Measurements from ENCODE around the gene AKAP6.

The AKAP6 gene

DNA sequence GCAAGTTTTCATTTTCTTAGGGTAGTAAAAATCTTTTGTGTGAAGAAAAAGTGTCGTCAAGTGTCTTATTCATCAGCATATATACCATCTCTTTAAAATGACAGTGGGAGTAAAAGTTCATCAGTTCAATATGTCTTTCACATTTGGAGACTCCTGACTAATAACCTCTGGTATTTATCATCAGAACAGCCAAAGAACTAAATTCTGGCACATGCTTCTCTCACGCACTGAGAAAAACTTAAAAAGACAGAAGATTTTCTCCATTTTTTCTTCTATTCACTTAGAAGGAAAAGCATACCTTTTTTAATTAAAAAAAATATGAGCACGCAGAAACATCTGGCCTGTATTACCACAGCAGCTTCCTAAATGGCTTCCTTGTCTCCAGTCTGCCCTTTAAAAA, 265.7 kb downstream of the AKAP6 start:
- DNase-seq: no peak

DNA sequence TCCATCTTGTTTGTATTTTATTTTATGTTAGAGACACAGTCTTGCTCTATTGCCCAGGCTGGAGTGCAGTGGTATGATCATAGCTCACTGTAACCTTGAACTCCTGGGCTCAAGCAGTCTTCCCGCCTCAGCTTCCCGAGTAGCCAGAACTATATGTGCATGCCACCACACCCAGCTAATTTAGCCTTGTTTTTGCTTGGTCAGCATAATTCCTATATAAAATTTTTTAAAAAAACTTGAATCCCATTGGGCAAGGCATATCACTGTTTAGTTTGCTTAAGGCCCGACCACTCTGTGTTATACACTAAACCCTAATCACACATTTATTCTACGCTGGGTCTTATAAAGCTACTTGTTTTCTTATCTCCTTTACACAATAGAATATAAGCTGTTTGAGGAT, 266.4 kb downstream of the AKAP6 start:
- no peak for DNase-seq

DNA sequence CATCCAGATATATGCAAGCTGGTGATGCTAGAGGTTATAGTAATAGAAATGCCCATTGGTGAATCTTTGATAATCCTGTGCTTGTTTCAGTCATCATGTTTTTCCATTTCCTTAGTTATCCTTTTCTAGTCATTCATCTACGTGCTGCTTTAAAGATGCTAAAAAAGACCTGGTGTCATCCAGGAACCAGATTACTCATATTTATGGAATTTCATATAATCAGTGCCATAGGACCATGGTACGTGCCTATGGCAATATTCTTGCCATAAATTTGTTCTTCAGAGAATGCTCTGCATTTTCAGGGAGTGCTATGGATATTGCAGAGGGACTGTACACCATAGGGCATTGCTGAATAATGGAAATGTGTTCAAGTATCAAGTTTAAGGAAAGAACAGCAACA, 267.3 kb downstream of the AKAP6 start:
- no peak for DNase-seq

DNA sequence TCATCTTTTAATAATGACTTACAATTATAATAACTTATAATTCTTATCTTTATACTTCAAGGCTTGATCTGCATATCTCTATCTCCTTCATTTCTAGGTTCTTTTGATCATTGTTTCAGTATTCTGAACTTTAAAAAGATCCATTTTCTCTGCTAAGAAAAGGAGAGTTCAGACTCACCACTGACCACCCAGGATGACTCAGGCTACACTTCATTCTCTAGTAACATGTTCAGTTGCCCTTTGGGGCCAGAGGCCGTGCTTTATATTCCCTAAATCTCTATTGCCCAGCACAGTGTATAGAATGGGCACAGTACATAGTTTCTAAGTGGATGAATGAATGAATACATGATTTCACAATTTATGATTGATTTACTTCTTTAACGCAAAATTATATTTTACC, 268.7 kb downstream of the AKAP6 start:
- DNase-seq: no peak

DNA sequence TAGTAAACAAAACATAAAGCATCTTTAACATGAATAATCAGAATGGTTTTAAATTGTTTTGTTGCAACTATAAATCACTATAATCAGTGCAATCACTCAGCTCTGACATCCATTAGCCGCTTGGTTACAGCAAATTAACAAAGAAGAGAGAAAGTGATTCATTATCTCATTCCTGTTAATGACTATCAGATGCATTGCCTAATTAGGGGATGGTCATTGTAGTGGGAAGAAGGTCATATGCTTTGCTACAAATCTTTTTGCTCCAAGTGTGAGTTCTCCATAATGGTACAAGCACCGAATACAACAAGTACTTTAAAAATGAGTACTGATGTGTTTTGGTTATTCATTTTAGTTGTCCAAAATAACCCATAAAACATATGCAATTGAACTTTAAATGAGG, 272.0 kb downstream of the AKAP6 start:
- DNase-seq: no peak

DNA sequence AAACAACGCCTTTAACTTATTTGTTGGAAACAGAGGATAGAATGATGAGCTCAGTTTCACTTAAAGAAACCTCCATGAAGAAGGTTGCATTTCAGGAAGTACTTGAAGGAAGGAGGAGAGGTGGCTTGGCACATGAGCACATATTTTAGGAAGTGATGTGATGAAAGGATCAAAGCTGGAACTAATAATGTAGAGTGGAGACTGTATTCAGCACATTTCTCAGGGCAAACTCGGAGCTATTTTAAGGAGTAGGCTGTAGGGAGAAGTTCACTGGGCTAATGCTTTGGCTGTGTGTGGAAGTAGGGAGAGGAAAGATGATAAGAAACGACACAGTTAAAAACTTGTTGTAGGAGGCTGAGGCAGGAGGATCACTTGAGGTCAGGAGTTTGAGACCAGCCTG, 272.8 kb downstream of the AKAP6 start:
- DNase-seq: no peak

DNA sequence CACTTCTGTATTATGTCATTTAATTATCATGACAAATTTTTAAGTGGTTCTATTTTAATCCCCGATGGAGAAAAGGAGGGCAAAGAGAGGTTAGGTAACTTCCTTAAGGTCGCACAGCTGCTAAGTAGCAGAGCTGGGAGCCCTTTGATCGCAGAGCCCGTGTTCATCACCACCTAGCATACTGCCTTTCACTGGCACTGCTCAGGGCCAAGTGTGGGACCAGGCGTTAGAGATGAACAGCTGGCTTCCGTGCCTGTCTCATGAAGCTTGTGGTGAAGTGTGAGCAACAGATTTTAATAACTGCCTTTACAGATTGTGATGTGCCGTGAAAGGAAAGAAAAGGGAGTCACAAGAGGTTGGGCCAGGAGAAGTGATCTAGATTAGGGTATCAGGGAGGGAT, 273.6 kb downstream of the AKAP6 start:
- DNase-seq: no peak

DNA sequence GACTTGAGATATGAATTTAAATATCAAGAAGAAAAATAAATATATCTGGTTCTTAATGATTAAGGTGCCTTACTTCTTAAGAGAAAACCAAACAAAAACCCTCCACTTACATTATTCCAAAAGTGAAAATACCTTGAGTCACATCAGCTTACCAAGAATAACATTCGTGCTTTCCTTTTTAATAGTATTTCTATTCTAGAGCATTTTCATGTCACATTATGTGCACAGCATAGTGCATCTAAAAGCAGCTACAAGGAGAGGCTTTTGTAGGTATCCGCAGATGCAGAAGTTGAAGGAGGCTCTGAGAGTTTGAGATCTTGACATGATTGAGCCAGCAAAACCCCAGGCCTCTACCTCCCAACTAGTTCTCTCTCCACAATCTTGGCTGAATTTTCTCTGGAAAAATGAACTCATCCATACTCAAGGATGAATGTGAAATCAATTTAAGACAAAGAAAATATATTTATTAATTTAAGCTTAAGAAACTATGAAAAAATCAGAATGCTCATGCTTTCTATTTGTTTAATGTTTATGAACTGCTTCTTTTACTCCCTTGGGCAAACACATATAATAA, 275.0 kb downstream of the AKAP6 start:
- no peak for DNase-seq

DNA sequence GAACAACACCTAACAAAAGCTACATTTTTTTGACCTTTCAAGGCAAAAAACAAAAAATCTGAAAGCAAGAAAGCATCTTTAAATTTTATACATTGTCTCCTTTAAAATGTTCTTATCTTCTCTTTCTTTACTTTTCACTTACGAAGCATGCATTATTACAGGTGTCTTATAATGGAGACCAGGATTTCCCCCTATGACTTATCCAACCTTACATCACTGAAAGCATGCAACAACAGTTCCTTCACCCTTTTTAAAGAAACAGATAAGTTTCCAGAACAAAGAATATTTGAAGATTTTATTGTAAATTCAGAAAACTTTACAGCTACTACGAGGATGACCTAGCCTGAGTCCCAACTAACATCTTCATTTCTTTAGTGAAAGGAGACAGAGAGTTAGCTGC, 277.2 kb downstream of the AKAP6 start:
- no peak for DNase-seq

DNA sequence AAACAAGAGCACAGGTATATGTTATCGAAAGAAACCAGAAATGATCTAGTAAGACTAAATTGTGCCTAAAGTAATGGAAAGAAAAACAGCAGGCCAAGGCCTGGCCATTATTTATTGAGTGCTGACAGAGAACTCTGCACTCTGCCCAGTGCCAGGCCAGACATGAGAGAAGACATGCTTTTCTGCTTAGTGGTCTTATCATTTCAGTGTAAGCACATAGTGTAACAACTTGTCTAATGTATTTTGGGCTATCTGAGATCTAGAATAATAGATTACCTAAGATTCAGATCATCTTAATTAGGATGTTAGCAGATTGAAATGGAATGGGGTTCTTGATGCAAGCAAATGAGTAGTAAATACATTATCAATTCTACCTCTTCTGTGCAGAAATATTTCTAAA, 278.3 kb downstream of the AKAP6 start:
- DNase-seq: no peak

DNA sequence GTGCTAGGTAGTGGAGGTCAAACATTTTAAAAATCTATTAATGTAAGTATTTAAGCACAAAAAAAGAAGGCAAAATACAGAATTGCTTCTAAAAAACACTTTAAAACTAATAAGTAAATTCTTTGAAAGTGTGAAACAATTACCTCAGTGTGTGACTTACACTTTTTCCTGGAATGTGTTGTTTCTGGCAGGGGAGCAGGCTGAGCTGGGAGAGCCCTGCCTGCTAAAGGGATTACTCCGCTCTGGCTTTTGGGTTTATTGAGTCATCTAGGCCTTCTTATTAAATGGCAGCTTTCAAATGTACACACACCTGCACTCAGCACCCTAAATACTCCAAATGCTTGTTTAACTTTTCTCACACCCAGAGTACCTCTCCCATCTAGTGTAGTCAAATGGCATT, 279.8 kb downstream of the AKAP6 start:
- DNase-seq: no peak

DNA sequence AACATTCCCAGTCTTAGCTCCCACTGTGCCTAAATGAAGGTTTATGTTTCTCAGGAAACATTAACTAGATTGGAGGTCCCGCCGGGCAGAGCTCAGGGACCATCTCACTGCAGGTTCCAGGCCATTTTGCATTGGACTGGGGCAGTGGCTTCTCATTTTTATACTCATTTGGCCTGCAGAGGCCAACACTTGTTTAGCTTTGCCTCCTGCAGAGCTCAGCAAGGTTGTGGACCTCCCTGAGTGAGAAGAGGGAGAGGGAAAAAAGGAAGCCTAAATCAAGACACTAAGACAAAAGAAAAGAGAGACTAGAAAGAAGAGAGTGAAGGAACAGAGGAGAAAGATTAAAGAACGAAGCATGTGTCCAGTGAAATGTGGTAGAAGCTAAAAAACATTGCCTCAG, 280.3 kb downstream of the AKAP6 start:
- DNase-seq: no peak

DNA sequence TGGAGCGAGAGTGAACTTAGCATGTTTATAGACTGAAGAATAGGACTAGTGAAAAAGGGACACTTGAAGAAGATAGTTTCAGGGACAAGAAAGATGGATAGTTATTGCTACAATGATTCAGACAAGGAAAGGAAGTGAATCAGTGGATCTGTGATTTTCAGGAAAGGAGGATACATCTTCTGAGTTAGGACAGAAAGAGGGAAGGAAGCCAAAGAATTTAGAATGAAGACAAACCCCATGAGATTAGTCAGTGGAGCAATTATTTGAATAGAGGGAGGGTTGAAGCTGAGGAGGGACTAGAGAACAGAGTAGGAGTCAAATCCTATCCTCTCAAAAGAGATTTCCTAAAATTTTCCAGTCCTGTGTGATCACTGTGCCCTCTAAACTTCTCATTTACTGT, 282.7 kb downstream of the AKAP6 start:
- DNase-seq: no peak

DNA sequence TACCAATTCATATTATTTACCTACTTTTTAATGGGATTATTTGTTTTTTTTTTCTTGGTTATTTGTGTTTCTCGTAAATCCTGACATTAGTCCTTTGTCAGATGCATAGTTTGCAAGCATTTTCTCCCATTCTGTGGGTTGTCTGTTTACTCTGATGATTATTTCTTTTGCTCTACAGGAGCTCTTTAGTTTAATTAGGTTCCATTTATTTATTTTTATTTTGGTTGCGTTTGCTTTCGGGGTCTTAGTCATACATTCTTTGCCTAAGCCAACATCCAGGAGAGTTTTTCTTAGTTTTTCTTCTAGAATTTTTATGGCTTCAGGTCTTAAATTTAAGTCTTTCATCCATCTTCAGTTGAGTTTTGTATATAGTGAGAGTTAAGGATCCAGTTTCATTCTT, 289.9 kb downstream of the AKAP6 start:
- DNase-seq: no peak

DNA sequence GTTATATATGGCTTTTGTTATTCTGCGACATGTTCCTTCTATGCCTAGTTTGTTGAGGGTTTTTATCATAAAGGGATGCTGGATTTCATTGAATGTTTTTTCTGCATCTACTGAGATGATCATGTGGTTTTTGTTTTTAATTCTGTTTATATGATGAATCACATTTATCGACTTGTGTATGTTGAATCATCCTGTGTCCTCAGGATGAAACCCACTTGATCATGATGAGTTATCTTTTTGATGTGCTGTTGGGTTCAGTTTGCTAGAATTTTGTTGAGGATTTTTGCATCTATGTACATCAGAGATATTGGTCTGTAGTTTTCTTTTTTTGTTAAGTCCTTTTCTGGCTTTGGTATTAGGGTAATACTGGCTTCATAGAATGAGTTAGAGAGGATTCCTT, 291.2 kb downstream of the AKAP6 start:
- DNase-seq: no peak

DNA sequence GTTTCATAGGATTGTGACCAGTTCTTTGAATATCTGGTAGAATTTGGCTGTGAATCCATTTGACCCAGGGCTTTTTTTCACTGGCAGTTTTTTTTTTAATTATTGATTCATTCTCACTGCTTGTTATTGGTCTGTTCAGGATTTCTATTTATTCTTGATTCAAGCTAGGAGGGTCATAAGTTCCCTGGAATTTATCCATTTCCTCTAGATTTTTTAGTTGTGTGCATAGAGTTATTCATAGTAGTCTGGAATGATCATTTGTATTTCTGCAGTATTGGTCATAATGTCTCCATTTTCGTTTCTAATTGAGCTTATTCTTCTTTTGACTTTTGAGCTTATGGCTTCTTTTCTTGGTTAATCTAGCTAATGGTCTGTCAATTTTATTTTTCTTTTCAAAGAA, 291.6 kb downstream of the AKAP6 start:
- no peak for DNase-seq

DNA sequence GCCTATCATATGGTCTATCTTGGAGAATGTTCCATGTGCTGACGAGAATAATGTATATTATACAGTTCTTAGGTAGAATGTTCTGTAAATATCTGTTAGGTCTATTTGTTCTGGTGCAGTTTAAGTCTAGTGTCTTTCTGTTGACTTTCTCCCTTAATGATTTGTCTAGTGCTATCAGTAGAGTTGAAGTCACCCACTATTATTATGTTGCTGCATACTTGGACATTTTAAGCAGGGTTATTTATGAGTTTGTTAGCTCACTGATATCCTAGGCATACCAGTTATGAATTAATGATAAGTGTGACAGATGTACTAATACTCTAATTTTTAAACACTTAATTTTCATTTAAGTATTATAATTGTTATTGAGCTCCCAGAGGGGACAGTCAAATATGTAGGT, 292.5 kb downstream of the AKAP6 start:
- DNase-seq: no peak

DNA sequence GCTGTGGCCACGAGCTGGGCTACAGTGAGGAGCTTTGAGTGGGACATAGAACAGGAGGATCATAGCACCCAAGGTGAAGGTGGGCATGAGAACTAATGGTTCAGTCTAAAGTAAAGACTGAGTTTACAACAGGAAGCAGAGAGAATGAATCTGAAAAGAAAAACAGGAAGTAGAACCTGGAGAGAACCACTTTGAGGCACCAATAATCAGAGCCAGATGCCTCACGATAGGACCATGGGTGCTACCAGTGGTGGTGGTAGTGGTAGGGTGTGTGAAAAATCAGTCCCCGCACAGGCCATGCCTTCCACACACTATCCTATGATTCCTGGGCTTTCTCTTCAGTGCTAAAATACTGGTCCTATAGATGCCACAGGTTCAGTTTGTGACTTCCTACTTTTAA, 293.6 kb downstream of the AKAP6 start:
- no peak for DNase-seq

DNA sequence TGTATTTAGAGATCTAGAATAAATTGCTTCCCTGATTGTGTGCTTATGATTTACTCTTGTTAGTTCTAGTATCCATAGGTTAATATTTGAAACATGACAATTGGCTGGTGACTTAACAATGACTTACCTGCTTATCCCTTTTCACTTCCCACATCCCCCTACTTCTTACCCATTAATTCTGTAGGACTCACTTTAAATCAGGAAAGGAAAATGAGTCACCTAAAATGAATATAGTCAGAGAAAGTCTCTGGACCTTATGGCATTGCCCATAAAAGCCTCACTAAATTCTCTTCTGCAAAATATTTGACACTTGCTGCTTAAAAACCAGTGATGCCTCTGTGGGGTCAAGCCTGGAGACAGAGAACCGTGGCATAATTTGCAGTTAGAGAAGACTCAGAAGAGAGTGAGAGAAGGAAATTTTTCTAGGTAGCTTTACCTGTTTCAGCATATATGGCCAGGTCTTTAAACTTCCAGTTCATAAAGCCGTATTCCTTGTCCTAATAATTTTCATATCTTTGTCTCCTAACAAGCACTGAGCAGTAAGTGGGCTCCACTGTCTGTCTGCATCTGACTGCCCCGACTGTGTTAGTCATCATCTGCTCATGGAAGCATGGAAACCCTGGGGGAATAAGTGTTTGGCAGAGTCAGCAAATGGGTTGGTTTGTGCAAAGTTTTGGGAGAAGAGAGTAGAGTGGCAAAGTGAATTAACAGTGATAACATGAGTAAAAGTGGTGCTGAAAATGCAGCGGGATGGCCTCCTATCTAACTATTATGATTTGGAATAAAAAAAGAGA, 294.4 kb downstream of the AKAP6 start:
- DNase-seq: no peak

DNA sequence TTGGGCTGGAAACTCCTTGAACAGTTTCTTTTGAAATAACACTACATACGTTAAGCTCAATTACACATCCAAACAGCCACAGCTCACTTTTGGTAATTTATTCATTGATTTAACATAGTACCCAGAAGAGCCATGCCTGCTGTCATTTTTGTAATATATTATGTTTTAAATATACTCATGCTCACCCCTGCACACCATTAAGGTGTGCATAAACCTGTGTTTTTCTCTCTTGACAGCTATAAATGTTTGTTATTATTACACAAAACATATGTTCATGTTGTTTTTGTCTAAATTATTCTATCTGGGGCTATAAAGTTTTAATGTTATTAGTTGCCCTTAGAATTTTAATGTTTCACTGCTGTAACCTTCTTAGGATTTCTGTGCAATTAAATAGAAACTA, 296.1 kb downstream of the AKAP6 start:
- DNase-seq: peak; percentile 77

DNA sequence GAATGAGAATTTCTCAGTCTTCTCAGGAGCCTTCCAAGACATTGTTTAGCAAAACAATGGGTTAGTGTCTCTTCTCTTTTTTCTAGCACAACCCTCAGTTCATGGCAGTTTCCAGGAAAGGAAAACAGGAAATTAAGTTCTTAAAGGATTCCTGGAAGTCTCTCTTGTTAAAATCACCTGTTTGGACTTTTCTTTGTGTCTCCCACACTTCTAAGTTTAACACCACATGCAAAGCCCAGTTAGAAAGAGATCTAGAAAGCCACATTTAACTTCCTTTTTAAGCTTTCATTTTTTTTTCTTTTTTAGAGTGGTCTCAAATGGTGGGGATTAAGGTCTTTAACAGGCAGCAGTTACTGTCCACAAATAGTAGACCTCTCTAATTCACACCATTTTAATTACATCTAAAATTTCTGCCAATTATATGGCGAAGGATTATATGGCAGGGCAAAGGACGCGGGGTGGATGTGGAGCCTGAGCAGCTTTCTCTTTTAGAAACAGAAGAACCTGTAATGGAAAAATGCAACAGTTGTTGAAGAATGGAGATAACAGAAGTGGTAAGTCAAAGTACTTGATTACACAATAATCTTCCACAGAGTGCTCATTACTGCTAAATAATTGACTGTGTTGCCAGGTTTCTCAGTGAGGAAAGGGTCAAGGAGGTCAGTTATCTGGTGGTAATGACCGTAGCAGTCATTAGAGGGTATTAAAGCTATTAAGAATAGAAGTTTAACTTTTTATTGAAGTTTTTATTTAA, 298.6 kb downstream of the AKAP6 start:
- no peak for DNase-seq

DNA sequence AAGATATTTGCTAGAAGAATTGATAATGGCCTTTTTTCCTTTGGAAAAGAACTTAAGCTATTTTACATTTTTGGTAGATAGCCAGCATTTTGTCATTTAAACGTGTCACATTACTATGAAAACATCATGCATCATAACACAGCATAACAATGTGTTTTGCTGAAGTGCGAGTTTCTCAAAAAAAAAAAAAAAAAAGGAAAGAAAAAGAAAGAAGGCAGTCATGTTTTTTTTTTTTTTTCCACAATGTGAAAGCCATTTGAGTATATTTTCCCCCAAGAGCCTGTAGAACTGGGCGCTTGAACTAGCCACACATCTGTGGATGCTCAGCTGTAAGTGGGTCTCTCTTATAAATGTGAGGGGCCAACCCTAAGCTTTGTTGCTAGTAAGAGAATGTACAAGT, 300.1 kb downstream of the AKAP6 start:
- DNase-seq: no peak

DNA sequence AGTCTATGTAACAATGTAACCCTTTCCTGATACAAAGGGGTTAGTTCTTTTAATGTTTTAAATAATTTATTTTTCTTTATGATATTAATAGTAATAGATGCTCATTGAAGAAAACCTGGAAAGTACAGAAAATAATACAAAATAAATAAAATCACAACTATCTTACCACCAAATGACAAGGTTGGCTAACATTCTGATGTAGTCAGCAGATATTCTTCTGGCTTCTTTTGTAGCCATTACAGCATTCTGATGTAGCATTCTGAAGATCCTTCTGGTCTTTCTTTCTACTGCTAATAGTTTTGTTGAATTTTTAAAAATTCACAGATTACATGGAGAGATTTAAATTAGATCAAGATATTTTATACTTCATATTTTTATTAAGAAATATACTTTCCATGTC, 301.6 kb downstream of the AKAP6 start:
- no peak for DNase-seq

DNA sequence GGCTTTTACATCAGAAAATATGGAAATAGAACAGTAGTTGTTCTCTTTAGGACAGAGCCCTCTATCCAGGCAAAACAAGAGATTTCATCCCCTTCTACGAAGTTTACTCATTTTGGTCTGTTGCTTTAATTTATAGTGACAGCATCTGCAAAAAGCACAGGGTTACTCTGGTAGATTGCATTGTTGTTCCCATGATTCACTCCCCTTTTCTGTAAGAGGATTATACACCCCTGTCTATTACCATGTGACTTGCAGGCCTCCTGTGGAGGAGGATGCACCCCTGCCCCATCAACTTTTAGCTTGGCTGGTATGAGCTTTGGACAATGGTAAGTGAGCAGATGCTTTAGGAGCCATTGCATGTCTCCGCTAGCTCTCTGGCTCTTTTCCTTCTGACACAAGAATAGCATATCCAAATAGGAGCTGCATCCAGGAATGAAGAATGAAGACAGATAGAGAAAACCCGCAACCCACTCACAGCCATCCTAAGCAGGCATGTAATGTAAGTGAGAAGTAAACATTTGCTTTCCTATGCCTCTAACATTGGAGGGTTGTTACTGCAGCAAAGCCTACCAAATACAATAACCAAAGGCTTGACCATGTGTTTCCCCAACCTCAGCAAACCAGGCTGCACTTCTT, 304.2 kb downstream of the AKAP6 start:
- no peak for DNase-seq

Data from DMS79 (cell line).